Hepatocyte (in vitro differentiated cells): ENCODE data around the gene ATP9A. TPM values are rescaled to one million over a fixed set of nuclear protein-coding genes. Genes with fewer than 3 reads are reported as not detected.

Source experiments
- DNase-seq: peaks from one replicate; pipeline ENCODE4 v3.0.0-alpha.2; 2016; ENCODE audit warnings: low spot score
- H2AFZ ChIP-seq: fragments of 200-600 bp; sonication (generic); 2 replicates; pipeline ENCODE4 v1.6.0; 2016; ENCODE audit warnings: antibody characterized with exemption, mild to moderate bottlenecking
- H3K27ac ChIP-seq: fragments of 200-600 bp; sonication (generic); 2 replicates; pipeline ENCODE4 v1.5.1; 2016; ENCODE audit warnings: mild to moderate bottlenecking
- H3K27me3 ChIP-seq: fragments of 200-600 bp; sonication (generic); 2 replicates; pipeline ENCODE4 v1.6.1; 2016
- H3K36me3 ChIP-seq: fragments of 200-600 bp; sonication (generic); replicated peaks from 2 replicates; pipeline ENCODE4 v1.5.1; 2016; ENCODE audit warnings: low read depth; ENCODE audit not compliant: insufficient read depth
- H3K4me1 ChIP-seq: fragments of 200-600 bp; sonication (generic); 2 replicates; pipeline ENCODE4 v1.5.1; 2016; ENCODE audit warnings: mild to moderate bottlenecking, moderate library complexity; ENCODE audit not compliant: insufficient read depth
- H3K4me2 ChIP-seq: fragments of 200-600 bp; sonication (generic); 2 replicates; pipeline ENCODE4 v1.6.0; 2016
- H3K4me3 ChIP-seq: fragments of 200-600 bp; sonication (generic); 2 replicates; pipeline ENCODE4 v1.5.1; 2016; ENCODE audit warnings: mild to moderate bottlenecking
- H3K79me2 ChIP-seq: fragments of 200-600 bp; sonication (generic); 2 replicates; pipeline ENCODE4 v1.6.0; 2017; ENCODE audit warnings: mild to moderate bottlenecking
- H3K9me2 ChIP-seq: fragments of 200-600 bp; sonication (generic); replicated peaks from 2 replicates; pipeline ENCODE4 v1.6.0; 2017; ENCODE audit warnings: mild to moderate bottlenecking; ENCODE audit not compliant: insufficient read depth
- H3K9me3 ChIP-seq: fragments of 200-600 bp; sonication (generic); 2 replicates; pipeline ENCODE4 v1.5.1; 2016; ENCODE audit warnings: low read depth, mild to moderate bottlenecking
- H4K20me1 ChIP-seq: fragments of 200-600 bp; sonication (generic); 2 replicates; pipeline ENCODE4 v1.6.0; 2016; ENCODE audit warnings: mild to moderate bottlenecking; ENCODE audit not compliant: insufficient read depth, poor library complexity, severe bottlenecking
- CTCF ChIP-seq: fragments of 200-600 bp; sonication (generic); IDR thresholded peaks from 2 replicates; pipeline ENCODE4 v1.5.1; 2016; ENCODE audit warnings: antibody characterized with exemption, mild to moderate bottlenecking; ENCODE audit not compliant: poor library complexity
- EZH2 ChIP-seq: fragments of 200-600 bp; sonication (generic); IDR thresholded peaks from 2 replicates; pipeline ENCODE4 v1.6.1; 2016; ENCODE audit warnings: antibody characterized with exemption, mild to moderate bottlenecking, borderline replicate concordance
- EZH2phosphoT487 ChIP-seq: fragments of 200-600 bp; sonication (generic); IDR thresholded peaks from one replicate; pipeline ENCODE4 v1.6.1; 2018; ENCODE audit warnings: antibody characterized with exemption, mild to moderate bottlenecking, low read depth, moderate library complexity; ENCODE audit not compliant: unreplicated experiment, severe bottlenecking
- WGBS: methylation state at CpG from one replicate; pipeline ENCODE4 v1.1.6; 2016; ENCODE audit warnings: low lambda C conversion rate; ENCODE audit errors: missing lambda C conversion rate; 5-methylcytosine and 5-hydroxymethylcytosine counted together
- polyA plus RNA-seq: library from polyadenylated mRNA; unstranded; fragments of >200 nt; fragmentation: Nextera tagmentation; extraction: Ambion mirVana; gene quantifications from 2 replicates; pipeline ENCODE4 v1.2.1, GENCODE V29; 2016
- total RNA-seq: library from RNA; depleted of rRNA; stranded (reverse); fragments of >200 nt; gene quantifications from 2 replicates; pipeline ENCODE4 v1.2.3, GENCODE V29; 2014

The ATP9A gene
- total and polyA plus RNA-seq, 2 experiments from 2014 or later = 12.1 to 28.1 TPM

- 95% methylated on average over 6 of the region's 6 CpGs for WGBS
- Histone ChIP-seq H2AFZ (no peak overlapping the region), H3K27ac (no peak overlapping the region), H4K20me1 (no peaks in the 10 kb centered on the region), H3K36me3 (peaks cover 3% of the 10 kb centered on the region), H3K4me1 (no peaks in the 10 kb centered on the region), H3K9me3 (no peaks in the 10 kb centered on the region), H3K9me2 (no peaks in the 10 kb centered on the region), H3K4me3 (no peak overlapping the region), H3K79me2 (no peaks in the 10 kb centered on the region), H3K27me3 (no peaks in the 10 kb centered on the region), H3K4me2 (no peak overlapping the region)
- no peak for DNase-seq
- TF ChIP-seq EZH2 (no peak), CTCF (no peak), EZH2phosphoT487 (no peak)
Observed at GRCh38 chr20:51613580-51613979, 154.6 kb downstream of the ATP9A start.

GRCh38 chr20:51612896-51613295 is 155.3 kb downstream of the ATP9A start:
- H4K20me1 ChIP-seq = no peaks in the 10 kb centered on the region
- no peaks in the 10 kb centered on the region for H3K79me2 ChIP-seq
- no peaks in the 10 kb centered on the region for H3K27me3 ChIP-seq
- peaks cover 3% of the 10 kb centered on the region for H3K36me3 ChIP-seq
- no peak for DNase-seq
- TF ChIP-seq EZH2phosphoT487 = no peak
- TF ChIP-seq EZH2 = no peak
- no peak for TF ChIP-seq CTCF
- no peaks in the 10 kb centered on the region for H3K9me3 ChIP-seq
- 95% methylated on average over 5 of the region's 5 CpGs for WGBS
- no peak overlapping the region for H3K4me2 ChIP-seq
- H3K4me1 ChIP-seq = no peaks in the 10 kb centered on the region
- no peak overlapping the region for H2AFZ ChIP-seq
- H3K27ac ChIP-seq = no peak overlapping the region
- no peaks in the 10 kb centered on the region for H3K9me2 ChIP-seq
- no peak overlapping the region for H3K4me3 ChIP-seq

- Histone ChIP-seq H3K9me2 (no peaks in the 10 kb centered on the region), H3K27ac (no peak overlapping the region), H3K9me3 (no peaks in the 10 kb centered on the region), H3K36me3 (peaks cover 3% of the 10 kb centered on the region), H2AFZ (no peak overlapping the region), H3K4me1 (no peaks in the 10 kb centered on the region), H4K20me1 (no peaks in the 10 kb centered on the region), H3K4me3 (no peak overlapping the region), H3K27me3 (no peaks in the 10 kb centered on the region), H3K4me2 (no peak overlapping the region), H3K79me2 (no peaks in the 10 kb centered on the region)
- 79% methylated on average over 2 of the region's 2 CpGs for WGBS
- no peak for DNase-seq
- TF ChIP-seq EZH2phosphoT487 = no peak
Observed at GRCh38 chr20:51611625-51611890, 156.6 kb downstream of the ATP9A start.

- TF ChIP-seq CTCF (no peak), EZH2 (no peak), EZH2phosphoT487 (no peak)
- Histone ChIP-seq H3K27me3 (no peaks in the 10 kb centered on the region), H2AFZ (no peak overlapping the region), H3K9me2 (no peaks in the 10 kb centered on the region), H4K20me1 (no peaks in the 10 kb centered on the region), H3K4me3 (no peak overlapping the region), H3K36me3 (peaks cover 3% of the 10 kb centered on the region), H3K4me1 (no peaks in the 10 kb centered on the region), H3K4me2 (no peak overlapping the region), H3K27ac (no peak overlapping the region), H3K9me3 (no peaks in the 10 kb centered on the region), H3K79me2 (no peaks in the 10 kb centered on the region)
- DNase-seq = no peak
- WGBS = 84% methylated on average over 16 of the region's 16 CpGs
Observed at GRCh38 chr20:51610761-51611624, 157.2 kb downstream of the ATP9A start.
